Measurements from ENCODE around the gene SNX30. TPM values are rescaled to one million over a fixed set of nuclear protein-coding genes. Genes with fewer than 3 reads are reported as not detected.

SNX30 gene
- total RNA-seq, 1 donor from 2014 or later, result 18.2 TPM

DNA sequence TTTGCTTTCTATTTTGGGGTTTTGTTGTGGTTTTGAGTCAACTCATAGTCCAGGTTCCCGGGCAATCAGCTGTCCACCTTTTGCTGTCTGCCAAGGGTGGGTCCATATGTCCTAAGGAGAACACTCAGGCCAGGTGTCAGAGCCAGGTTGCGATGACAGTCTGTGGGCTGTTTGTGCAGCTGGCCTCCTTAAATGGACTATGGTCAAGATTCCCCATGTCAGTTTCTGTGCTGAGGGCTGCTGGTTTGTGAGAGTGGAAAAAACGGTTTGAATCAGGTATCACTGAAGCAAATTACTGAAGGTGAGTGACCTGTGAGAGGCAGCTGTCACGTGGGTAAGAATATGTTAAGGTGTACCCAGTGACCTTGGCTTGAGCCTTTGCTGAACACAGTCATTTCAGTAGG, 33.0 kb downstream of the SNX30 start:
- no peak for DNase-seq (ENCODE audit: extremely low spot score, unreplicated experiment)
- no peak overlapping the region for H3K27ac Mint-ChIP-seq (ENCODE audit: unreplicated experiment)
- H3K4me3 Mint-ChIP-seq (ENCODE audit: unreplicated experiment), result no peak overlapping the region
- H3K9me3 Mint-ChIP-seq (ENCODE audit: unreplicated experiment), result no peaks in the 10 kb centered on the region
- peaks cover 2% of the 10 kb centered on the region for H3K36me3 Mint-ChIP-seq (ENCODE audit: unreplicated experiment)
- no peaks in the 10 kb centered on the region for H3K27me3 Mint-ChIP-seq (ENCODE audit: unreplicated experiment)
- TF ChIP-seq, protein P1, sequence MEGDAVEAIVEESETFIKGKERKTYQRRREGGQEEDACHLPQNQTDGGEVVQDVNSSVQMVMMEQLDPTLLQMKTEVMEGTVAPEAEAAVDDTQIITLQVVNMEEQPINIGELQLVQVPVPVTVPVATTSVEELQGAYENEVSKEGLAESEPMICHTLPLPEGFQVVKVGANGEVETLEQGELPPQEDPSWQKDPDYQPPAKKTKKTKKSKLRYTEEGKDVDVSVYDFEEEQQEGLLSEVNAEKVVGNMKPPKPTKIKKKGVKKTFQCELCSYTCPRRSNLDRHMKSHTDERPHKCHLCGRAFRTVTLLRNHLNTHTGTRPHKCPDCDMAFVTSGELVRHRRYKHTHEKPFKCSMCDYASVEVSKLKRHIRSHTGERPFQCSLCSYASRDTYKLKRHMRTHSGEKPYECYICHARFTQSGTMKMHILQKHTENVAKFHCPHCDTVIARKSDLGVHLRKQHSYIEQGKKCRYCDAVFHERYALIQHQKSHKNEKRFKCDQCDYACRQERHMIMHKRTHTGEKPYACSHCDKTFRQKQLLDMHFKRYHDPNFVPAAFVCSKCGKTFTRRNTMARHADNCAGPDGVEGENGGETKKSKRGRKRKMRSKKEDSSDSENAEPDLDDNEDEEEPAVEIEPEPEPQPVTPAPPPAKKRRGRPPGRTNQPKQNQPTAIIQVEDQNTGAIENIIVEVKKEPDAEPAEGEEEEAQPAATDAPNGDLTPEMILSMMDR (IDR thresholded peaks at IDR 0.05), result no peak
- H3K4me1 Mint-ChIP-seq (ENCODE audit: unreplicated experiment), result peaks cover 6% of the 10 kb centered on the region

DNA sequence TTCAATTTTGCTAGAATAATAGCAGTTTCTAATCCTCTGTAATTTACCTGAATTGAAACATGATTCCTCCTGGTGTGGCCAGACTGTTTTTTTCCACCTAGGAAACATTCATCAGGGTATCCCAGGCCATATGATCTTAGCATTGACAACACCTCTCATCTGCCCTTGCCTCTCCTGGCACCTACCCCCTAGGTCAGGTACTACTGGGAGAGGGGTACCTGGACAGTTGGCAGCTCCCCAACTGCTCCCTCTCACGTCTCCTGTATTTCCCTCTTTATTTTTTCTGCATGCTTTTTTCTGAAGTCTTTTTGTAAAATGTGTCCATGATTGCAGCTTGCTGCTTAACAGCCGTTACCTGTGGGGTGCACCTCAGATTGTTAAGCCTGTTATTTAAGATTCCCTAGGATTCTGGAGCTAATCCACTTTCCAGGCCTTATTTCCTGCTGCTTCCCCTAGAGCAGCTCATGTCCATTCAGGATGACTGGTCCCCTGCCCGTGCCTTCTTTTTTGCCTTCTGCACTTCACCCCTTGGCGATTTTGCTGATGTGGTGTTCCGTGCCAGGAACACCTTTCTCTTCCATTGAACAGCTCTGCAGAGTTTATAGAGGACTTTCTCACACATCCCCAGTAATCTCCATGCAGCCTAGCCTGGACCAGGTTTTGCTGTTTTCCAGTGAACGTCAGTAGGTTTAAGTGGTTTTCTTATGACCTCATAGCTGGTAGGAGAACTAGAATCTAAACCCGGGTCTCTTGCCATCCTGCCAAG, 33.6 kb downstream of the SNX30 start:
- no peak overlapping the region for H3K27ac Mint-ChIP-seq (ENCODE audit: unreplicated experiment)

DNA sequence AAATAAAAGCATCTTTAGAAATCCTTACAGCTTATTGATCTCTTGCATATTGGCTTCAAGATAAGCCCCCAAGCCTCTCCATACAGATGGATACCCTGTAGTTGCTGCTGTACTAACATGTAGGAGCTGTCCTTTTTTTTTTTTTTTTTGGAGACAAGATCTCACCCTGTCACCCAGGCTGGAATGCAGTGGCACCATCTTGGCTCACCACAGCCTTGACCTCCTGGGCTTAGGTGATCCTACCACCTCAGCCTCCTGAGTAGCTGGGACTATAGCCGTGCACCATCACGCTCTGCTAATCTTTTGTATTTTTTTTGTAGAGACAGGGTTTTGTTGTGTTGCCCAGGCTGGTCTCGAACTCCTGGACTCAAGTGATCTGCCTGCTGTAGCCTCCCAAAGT, 35.4 kb downstream of the SNX30 start:
- DNase-seq (ENCODE audit: extremely low spot score, unreplicated experiment), result no peak
- TF ChIP-seq, protein P1 (IDR thresholded peaks at IDR 0.05), result no peak
- Mint-ChIP-seq H3K9me3 (ENCODE audit: unreplicated experiment) (no peaks in the 10 kb centered on the region), H3K36me3 (ENCODE audit: unreplicated experiment) (peaks cover 2% of the 10 kb centered on the region), H3K4me3 (ENCODE audit: unreplicated experiment) (no peak overlapping the region), H3K27ac (ENCODE audit: unreplicated experiment) (no peak overlapping the region), H3K27me3 (ENCODE audit: unreplicated experiment) (no peaks in the 10 kb centered on the region), H3K4me1 (ENCODE audit: unreplicated experiment) (peaks cover 16% of the 10 kb centered on the region)

More for the DNA sequence above, 33.6 kb downstream of the SNX30 start:
- Mint-ChIP-seq H3K27me3 (ENCODE audit: unreplicated experiment) (no peaks in the 10 kb centered on the region), H3K4me3 (ENCODE audit: unreplicated experiment) (no peak overlapping the region), H3K9me3 (ENCODE audit: unreplicated experiment) (no peaks in the 10 kb centered on the region), H3K36me3 (ENCODE audit: unreplicated experiment) (peaks cover 2% of the 10 kb centered on the region), H3K4me1 (ENCODE audit: unreplicated experiment) (peaks cover 9% of the 10 kb centered on the region)
- DNase-seq (ENCODE audit: extremely low spot score, unreplicated experiment), result no peak
- TF ChIP-seq, protein P1 (IDR thresholded peaks at IDR 0.05), result no peak

DNA sequence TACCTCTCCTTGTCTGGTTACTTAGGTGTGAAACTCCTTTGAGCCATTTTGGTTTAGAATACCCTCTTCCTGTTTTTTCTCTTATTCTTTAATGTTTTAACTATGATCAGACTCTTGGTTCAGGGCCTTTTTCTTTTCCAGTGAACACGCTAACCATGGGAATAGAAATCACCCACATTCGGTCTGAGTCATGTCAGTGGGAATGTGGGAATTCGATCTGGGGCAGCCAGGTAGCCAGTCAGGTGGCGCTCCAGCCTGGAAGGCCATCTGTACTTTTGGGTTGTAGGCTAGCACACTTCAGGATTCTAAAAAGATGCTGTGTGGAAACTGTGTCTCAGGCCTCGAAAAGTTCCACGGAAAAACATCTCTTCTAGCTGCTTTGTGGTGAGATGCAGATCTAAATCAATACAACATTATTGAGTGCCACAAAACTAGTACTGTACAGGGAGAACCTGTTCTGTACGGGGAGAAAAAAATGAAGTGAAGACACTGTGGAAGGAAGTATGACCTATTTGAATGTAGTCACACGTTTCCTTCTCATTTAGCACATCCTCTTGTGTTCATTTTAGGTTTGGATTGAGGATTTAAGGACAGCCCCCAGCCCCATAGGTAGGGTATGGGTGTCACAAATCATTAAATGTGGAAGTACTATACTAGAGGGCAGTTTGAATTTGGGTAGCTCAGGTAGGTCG, 36.4 kb downstream of the SNX30 start:
- TF ChIP-seq, protein P1 (IDR thresholded peaks at IDR 0.05), result no peak
- no peak overlapping the region for H3K27ac Mint-ChIP-seq (ENCODE audit: unreplicated experiment)
- peaks cover 2% of the 10 kb centered on the region for H3K36me3 Mint-ChIP-seq (ENCODE audit: unreplicated experiment)
- H3K27me3 Mint-ChIP-seq (ENCODE audit: unreplicated experiment), result no peaks in the 10 kb centered on the region
- H3K4me1 Mint-ChIP-seq (ENCODE audit: unreplicated experiment), result peaks cover 16% of the 10 kb centered on the region
- no peaks in the 10 kb centered on the region for H3K9me3 Mint-ChIP-seq (ENCODE audit: unreplicated experiment)
- DNase-seq (ENCODE audit: extremely low spot score, unreplicated experiment), result no peak
- H3K4me3 Mint-ChIP-seq (ENCODE audit: unreplicated experiment), result no peak overlapping the region

DNA sequence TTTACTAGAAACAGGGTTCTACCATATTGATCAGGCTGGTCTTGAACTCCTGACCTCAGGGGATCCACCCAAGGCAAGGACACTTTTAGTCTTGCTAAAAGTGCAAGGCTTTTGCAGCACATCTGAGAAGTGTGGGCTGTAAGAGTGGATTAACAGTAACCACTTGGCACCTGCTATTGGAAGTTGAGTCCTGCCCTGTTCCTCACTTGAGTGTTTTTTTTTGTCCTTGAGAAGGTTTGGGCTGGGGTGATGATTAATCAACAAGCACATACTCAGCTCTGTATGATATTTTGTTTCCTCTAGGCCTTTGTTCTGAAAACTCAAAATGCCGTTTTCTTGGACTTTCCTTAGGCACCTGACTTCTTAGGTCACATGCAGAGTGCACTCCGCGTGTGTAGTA, 37.4 kb downstream of the SNX30 start:
- H3K27me3 Mint-ChIP-seq (ENCODE audit: unreplicated experiment), result no peaks in the 10 kb centered on the region
- H3K27ac Mint-ChIP-seq (ENCODE audit: unreplicated experiment), result no peak overlapping the region
- no peaks in the 10 kb centered on the region for H3K9me3 Mint-ChIP-seq (ENCODE audit: unreplicated experiment)
- TF ChIP-seq, protein P1 (IDR thresholded peaks at IDR 0.05), result no peak
- H3K4me3 Mint-ChIP-seq (ENCODE audit: unreplicated experiment), result no peak overlapping the region
- H3K36me3 Mint-ChIP-seq (ENCODE audit: unreplicated experiment), result peaks cover 2% of the 10 kb centered on the region
- DNase-seq (ENCODE audit: extremely low spot score, unreplicated experiment), result no peak
- H3K4me1 Mint-ChIP-seq (ENCODE audit: unreplicated experiment), result peaks cover 16% of the 10 kb centered on the region
